HG03045 (cell line): ENCODE results near the gene UBE2C.
"Not testable (repeated sequence)": the region's sequence is repeated elsewhere in the genome, so short reads cannot be mapped to it uniquely, and the experiment has no call there.

Experiments
- ATAC-seq: cut with Tn5 transposase; IDR thresholded peaks from one replicate; pipeline ENCODE4 v1.9.1; 2021; ENCODE audit warnings: mild to moderate bottlenecking, moderate library complexity; ENCODE audit not compliant: unreplicated experiment

The UBE2C gene

GRCh38 chr20:45797510-45797909 lies 14.9 kb upstream of the UBE2C start:
- not testable (repeated sequence) for ATAC-seq

DNA sequence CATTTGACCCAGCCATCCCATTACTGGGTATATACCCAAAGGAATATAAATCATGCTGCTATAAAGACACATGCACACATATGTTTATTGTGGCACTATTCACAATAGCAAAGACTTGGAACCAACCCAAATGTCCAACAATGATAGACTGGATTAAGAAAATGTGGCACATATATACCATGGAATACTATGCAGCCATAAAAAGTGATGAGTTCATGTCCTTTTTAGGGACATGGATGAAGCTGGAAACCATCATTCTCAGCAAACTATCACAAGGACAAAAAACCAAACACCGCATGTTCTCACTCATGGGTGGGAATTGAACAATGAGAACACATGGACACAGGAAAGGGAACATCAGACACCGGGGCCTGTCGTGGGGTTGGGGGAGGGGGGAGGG lies 14.5 kb upstream of the UBE2C start:
- not testable (repeated sequence) for ATAC-seq

- ATAC-seq: no peak
These were observed 13.4 kb upstream of the UBE2C start for GRCh38 chr20:45798935-45799642.

- ATAC-seq: no peak
These were observed 10.6 kb upstream of the UBE2C start for GRCh38 chr20:45801851-45802250.

- ATAC-seq: no peak
These were observed 2.1 kb upstream of the UBE2C start for GRCh38 chr20:45810191-45810970.

DNA sequence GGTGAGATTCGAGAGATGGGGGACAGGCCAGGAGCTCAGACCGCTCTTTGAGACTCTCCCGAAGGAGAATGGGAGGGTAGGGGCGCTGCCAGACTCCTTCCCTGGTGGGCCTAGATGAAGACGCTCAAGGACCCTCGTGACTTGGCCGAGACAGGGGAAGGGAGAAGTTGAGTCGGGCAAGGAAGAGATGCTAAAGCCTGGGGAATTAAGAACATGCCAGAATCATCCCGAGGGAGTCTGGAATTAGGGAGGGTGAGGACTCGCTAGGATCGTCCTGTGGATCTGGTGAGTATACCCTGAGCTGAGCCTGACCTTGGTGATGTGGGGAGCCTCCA lies 529 bp downstream of the UBE2C start:
- no peak for ATAC-seq

- ATAC-seq: no peak
These were observed 1.0 kb downstream of the UBE2C start for GRCh38 chr20:45813489-45813888.

- no peak for ATAC-seq
These were observed 1.9 kb downstream of the UBE2C start for GRCh38 chr20:45814314-45814713.

GRCh38 chr20:45816951-45817350 lies 4.5 kb downstream of the UBE2C start:
- no peak for ATAC-seq

DNA sequence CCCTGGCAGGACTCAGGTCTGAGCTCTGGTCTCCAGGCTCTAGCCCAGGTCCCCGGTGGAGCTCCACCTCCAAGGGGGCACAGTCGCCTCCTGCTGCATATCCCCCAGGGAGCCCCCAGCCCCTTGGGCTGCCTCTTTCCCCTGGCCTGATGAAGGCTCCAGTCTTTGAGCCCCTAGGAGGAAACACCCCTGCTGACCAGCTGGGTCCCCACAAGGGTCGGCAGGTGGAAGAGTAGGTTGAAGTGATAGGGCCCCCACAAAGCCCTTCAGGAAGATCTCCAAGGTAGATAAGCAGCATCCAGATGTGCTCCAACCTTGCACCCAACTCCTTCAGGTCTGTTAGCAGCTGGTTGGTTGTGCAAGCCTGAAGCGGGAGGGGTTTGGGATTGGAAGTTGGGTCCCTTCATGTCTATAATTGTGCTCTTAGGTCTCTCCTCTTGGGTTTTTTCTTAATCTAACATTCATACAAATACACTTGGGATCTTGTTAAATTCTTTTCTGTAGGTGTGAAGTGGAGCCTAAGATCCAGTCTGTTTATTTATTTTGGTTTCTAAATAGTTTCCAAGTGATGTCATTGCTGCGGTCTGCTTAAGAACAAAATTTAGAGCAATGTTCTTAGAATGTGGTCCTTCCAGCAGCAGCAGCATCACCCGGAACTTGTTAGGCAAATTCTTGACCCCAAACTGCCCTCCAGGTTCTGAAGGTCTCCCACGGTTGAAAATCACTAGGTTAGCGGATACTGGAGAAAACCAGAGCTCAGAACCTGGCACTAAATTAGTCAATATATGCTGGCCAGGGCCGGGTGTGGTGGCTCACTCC lies 5.1 kb downstream of the UBE2C start:
- no peak for ATAC-seq

GRCh38 chr20:45818239-45818638 lies 5.8 kb downstream of the UBE2C start:
- ATAC-seq: no peak

DNA sequence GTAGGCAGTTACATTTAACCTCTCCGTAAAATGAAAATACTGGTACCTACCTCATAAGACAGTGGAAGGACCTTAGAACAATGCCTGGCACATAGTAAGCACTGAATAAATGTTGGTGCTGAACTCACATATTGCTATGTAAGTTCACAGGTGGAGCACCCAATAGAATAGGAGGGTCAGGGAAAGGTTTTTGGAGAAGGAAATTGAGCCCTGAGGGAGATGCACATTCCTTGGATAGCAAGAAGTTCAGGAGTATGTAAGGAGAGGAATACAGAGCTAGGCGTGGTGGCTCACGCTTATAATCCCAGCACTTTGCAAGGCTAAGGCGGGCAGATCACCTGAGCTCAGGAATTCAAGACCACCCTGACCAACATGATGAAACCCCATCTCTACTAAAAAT lies 7.0 kb downstream of the UBE2C start:
- no peak for ATAC-seq

GRCh38 chr20:45821947-45822346 lies 9.5 kb downstream of the UBE2C start:
- ATAC-seq: no peak

DNA sequence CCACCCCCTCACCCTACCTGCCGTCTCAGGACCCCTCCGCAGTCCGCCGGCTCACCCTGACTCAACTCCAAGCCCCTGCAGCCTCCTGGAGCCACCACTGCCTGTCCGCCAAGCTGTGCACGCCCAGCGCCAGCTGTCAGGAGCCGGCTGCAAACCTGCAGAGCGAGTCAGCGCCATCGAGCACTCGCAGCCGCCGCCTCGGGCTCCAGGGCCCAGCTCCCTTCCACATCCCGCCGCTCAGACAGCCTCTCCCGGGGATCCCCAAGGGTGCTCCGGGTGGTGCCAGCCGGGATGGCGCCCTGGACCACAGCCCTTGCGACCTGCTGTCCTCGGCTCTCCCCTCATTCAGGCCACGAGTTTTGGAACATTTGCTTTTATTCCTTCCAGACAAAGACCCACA lies 10.4 kb downstream of the UBE2C start:
- no peak for ATAC-seq

DNA sequence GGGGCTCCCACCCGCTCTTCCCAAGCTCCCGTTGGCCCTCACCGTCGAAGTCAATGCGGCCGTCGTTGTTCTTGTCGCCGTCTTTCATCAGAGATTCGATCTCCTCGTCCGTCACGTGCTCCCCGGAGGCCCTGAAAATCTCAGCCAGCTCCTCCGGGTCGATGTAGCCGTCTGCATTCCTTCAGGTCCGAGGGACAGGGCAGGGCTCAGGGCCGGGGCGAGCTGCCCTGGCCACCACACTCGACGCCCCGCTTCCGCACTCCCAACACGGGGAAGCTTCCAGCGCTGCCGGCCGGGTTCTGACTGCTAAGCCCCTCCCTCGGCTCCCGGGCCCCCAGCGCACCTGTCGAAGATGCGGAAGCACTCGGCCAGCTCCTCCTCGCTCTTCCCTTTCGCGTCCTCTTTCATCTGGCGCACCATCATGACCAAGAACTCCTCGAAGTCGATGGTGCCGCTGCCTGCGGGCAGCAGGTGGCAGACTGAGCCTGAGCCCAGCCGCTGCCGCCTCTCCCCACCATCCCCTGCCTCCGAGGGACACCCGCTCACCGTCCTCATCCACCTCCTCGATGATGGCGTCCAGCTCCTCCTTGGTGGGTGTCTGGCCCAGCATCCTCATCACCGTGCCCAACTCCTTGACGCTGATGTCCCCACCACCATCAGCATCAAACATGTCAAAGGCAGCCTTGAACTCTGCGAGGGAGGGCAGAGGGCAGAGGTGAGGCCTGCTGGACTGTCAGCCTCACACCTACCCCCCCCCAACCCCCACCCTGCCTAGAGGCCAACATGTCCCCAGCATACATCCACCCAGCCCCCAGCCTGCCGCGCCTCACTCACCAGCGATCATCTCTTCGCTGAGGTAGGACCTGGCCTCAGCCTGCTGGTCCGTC lies 11.7 kb downstream of the UBE2C start:
- ATAC-seq: no peak

DNA sequence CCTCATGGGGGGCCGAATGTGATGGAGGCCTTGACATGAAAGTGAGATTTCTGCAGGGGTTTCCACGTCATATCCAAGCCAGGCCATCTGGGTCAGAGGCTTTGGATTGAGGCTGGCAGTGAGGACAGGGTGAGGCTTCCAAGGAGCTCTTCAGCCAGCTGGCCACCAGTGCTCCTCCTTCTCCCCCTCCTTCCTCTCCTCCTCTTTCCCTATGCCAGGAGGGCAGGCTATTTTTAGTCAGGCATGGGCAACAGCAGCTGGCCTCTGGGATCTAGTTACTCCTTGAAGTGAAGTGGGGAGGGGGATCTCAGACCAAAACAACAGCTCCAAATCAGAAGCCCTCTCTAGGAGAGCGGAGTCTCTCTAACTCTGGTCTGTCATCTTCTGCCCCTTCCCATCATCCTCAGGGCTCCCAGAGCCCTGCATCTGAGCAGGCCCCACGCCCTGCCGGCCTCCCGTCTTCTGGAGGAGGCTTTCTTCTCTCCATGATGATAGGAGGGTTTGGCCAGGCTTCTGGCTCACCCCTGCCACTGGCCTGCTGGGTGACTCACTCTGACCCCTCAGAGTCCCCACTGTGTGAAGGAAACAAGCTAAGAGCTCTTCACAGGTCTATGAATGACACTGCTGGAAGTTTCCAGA lies 14.1 kb downstream of the UBE2C start:
- no peak for ATAC-seq

DNA sequence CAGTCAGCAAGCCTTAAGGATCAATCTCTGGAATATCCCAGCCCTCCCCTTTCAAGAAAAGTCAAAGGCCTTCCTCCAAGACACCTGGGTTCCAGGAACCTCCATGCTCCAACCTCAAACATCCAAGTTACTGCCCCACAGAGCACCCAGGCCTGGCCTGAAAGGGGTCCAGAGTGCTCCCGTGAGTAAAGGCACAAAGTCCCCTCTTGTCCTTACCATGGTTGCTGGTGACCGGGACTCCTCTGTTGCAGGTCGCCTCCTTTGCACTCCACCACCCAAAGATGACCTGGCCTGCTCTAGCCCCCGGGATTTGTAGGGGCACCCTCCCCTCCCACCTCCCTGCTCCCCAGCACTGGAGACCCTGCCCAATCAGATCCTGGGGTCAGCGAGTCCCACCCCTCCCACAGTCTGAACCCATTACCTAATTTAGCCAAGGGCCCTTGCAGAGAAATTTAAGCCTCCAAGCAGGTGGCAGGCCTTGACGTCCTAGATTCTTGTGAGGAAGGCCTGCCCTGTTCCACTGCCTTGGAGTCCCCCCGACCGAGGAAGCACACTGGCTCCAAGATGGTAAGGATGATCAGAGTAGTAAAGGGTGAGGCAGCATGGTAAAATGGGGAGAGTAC lies 14.7 kb downstream of the UBE2C start, which contains the start of gene TNNC2:
Gene TNNC2 (minus strand): TSS at position 283 of the 623 bp plus-strand sequence. CDS start 64 bp downstream, at position 219.
- no peak for ATAC-seq

- ATAC-seq: no peak
These were observed 15.3 kb downstream of the UBE2C start for GRCh38 chr20:45827712-45828111.

DNA sequence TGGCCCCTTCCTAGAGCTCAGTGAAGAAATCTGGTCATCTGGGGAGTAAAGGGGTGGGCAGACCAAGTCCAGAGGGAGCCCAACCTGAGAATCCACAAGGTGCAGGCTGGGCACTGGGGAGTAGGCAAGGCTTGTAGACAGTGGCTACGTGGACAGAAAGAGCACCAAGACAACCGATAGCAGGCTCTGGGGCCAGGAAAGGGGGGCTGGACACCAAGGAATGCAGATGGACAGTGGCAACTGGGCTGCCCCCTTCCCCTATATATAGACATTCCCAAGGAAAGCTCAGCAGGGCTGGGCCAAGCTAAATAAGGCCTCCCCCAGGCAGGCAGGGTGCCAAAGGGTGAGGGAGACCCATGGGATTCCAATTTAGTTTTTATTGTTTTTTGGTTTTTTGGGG lies 16.1 kb downstream of the UBE2C start:
- no peak for ATAC-seq

- ATAC-seq: not testable (repeated sequence)
These were observed 17.2 kb downstream of the UBE2C start for GRCh38 chr20:45829673-45830106.
